Stimulated activated CD4-positive, alpha-beta T cell treated with anti-CD3 and anti-CD28 coated beads, Interleukin-12 subunit alpha, Interleukin-12 subunit beta, amount 100 ng/mL, for 48 hours (primary cell): ENCODE results near the gene IL18BP.

Source experiments
- DNase-seq, 3 donors: peaks; one replicate each; pipeline ENCODE4 v3.0.0-alpha.2; 2020; ENCODE audit warnings: low read depth in 2 of 3, low spot score in 1 of 3

Gene IL18BP

DNA sequence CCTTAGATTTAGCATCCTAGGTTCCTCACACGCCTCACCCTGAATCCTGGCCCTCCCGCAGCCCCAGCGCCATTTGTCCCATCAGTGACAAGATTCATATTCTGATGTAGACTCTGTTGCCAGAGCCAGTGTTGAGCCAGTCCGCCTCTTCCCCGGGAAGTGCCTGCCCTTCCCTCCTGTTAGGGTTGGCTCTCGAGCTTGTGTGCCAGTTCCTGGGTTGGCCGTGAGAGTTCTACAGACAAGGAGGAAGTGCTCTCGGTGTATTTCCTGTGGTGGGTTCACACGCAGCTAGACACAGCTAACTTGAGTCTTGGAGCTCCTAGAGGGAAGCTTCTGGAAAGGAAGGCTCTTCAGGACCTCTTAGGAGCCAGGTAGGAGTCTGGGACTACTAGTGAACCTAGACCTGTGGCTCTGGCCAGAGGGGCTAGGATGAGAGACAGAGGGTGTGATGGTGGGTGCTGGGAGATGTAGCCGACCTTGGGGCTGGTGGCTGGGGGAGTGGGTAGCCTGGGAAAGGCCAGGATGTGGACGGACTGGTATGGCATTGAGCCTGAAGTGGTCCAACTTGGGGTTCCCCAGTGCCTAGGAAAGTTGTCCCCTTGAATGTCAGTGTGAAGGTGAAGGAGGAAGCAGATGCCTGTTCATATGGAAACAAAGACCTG lies at the start of gene IL18BP:
TSS of gene IL18BP (plus strand) at position 261 of the 662 bp plus-strand sequence. CDS start 1,076 bp downstream, outside the sequence.
- DNase-seq: no peak

GRCh38 chr11:71949034-71949433 lies 49.7 kb upstream of the IL18BP start:
- DNase-seq: no peak

DNA sequence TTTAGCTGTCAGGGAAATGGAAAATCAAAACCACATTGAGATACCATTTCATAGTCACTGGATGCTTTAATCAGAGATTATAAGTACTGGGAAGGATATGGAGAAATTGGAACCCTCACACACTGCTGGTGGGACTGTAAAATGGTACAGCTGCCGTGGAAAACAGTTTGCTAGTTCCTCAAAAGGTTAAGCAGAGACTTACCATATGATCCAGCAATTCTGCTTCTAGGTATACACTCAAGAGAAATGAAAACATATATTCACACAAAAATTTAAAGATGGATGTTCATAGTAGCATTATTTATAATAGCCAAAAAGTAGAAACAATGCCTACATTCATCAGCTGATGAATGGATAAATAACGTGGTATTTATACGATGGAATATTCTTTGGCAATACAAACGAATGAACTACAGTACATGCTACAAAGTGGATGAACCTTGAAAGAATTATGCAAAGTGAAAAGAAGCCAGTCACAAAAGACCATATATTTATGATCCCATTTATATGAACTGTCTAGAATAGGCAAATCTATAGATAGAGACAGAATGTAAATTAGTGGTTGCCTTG lies 46.9 kb upstream of the IL18BP start:
- no peak for DNase-seq

- no peak for DNase-seq
Observed at GRCh38 chr11:71955898-71956456, 42.7 kb upstream of the IL18BP start.

DNA sequence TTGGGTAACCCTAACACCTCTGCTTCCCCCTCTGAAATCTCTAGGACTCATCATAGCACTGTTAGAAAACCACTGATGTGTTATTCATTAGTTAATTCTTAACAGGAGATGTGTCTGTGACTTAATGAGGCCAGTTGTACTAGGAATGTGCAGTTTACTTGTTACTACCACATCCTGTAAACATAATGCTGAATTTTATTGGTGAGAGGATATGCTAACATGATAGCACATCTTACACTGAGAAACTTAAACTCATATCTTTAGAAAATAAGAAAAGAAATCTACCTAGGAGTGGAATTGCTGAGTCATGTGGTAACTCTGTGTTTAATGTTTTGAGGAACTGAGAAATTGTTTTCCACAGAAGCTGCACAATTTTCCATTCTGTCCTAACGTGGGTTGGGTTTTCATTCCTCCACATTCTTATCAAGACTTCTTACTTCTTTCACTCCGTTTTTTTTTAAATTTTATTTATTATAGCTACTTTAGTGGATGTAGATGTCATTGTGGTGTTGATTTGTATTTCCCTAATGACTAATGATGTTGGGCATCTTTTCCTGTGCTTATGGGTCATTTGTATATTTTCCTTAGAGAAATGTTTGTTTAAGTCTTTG lies 36.2 kb upstream of the IL18BP start:
- peak in 1 of 3 donors; percentile 7 for DNase-seq

GRCh38 chr11:71963468-71963867 lies 35.2 kb upstream of the IL18BP start:
- no peak for DNase-seq

DNA sequence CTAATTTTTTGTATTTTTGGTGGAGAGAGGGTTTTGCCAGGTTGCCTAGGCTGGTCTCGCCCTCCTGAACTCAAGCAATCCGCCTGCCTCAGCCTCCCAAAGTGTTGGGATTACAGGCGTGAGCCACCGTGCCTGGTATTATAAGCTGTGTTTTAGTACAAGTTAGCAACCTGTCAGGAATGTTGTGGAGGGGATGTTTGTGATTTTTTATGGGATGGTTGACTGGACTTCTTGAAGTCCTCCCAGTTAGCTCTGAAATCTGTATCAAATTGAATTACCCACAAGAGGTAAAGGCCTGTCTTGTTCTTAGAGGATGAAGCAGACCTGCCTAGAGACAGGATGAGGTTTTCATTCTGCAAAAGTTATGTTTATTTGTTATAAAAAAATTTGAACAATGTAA lies 34.1 kb upstream of the IL18BP start:
- DNase-seq: no peak

GRCh38 chr11:71971680-71972079 lies 27.0 kb upstream of the IL18BP start:
- DNase-seq: no peak

- DNase-seq: no peak
Observed at GRCh38 chr11:71976551-71976950, 22.2 kb upstream of the IL18BP start.

DNA sequence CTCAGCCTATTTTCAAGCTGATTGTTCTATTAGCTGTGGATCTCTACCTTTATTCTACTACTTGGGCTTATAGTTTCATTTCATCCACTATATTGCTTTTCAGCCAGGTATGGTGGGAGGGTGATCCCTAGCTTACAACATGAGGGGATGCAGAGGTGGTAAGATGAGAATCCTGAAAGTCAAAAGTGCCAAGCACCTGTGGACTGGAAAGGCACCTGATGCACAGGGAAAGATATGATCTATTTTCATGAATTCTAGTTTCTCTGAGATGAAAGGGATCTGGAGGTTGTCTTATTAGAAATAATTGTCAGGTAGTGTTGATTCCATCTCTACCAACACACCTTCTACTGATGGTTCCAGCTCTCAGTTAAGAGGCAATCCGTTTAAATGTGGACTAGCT lies 21.6 kb upstream of the IL18BP start:
- no peak for DNase-seq

- peak in 2 of 3 donors; percentile 11 to 59 for DNase-seq
Observed at GRCh38 chr11:71977743-71978418, 20.8 kb upstream of the IL18BP start.

- DNase-seq: no peak
Observed at GRCh38 chr11:71979094-71979493, 19.6 kb upstream of the IL18BP start.

- DNase-seq: no peak
Observed at GRCh38 chr11:71979602-71980001, 19.1 kb upstream of the IL18BP start.

GRCh38 chr11:71986131-71986530 lies 12.6 kb upstream of the IL18BP start:
- no peak for DNase-seq

DNA sequence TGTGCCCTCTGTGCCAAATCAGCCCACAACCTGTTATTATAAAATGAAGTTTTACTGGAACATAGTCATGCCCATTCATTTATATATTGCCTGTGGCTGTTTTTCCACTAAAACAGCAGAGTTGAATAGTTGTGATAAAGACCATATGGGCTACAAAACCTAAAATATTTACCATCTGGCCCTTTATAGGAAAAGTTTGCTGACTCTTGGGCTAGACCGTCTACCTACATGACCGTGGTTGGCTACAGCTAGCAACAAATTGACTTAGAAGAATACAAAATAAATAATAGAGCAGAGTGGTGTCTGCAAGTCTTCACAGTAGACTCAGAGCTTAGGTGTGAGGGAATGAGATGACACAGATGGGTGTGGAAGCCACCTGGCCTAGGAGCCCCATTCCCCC lies 11.2 kb upstream of the IL18BP start:
- DNase-seq: no peak

- DNase-seq: no peak
Observed at GRCh38 chr11:71988050-71988449, 10.7 kb upstream of the IL18BP start.

DNA sequence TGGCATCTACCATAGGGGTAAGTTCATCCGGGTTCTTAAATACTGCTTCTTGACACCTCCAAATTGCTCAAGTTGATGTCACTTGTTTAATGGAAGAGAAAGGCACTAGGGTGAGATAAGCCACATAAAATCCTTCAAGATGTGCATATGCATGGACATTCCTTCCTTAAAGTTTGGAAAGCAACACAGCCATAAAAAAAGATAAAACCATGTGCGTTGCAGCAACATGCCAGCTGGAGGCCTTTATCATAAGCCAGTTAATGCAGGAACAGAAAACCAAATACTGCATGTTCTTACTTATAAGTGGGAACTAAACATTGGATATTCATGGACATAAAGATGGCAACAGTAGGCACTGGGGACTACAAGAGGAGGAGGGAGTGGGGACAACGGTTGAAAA lies 8.0 kb upstream of the IL18BP start:
- no peak for DNase-seq

- DNase-seq: no peak
Observed at GRCh38 chr11:71991494-71991893, 7.2 kb upstream of the IL18BP start.

GRCh38 chr11:71992136-71992730 lies 6.5 kb upstream of the IL18BP start:
- DNase-seq: no peak

- DNase-seq: no peak
Observed at GRCh38 chr11:71994786-71995185, 3.9 kb upstream of the IL18BP start.

GRCh38 chr11:71995726-71996291 lies 2.9 kb upstream of the IL18BP start:
- no peak for DNase-seq
